SK-N-SH (cell line): ENCODE data around the gene TNRC6A. TPM values are rescaled to one million over a fixed set of nuclear protein-coding genes. Genes with fewer than 3 reads are reported as not detected.

Experiments used
- CTCF ChIA-PET: fragments of 300-600, 350-600 bp; formaldehyde crosslinking; extraction: SDS; loops from one replicate; lab custom pipeline; 2021; lab: Yijun Ruan, JAX
- POLR2A ChIA-PET: fragments of 350-600 bp; sonication (Branson Sonifier 250); formaldehyde crosslinking; extraction: SDS; loops from one replicate; lab custom pipeline; 2020; ENCODE audit warnings: antibody characterized with exemption, inconsistent platforms; lab: Yijun Ruan, JAX
- DNase-seq: peaks from one replicate; pipeline ENCODE4 v3.0.0; 2012
- H2AFZ ChIP-seq: fragments of 200-600 bp; sonication (generic); 2 replicates; pipeline ENCODE4 v1.8.1; 2016; ENCODE audit warnings: antibody characterized with exemption, mild to moderate bottlenecking, low read depth
- H3F3A ChIP-seq: fragments of 200-600 bp; sonication (generic); replicated peaks from 2 replicates; pipeline ENCODE3; 2016; ENCODE audit warnings: antibody characterized with exemption, mild to moderate bottlenecking; ENCODE audit not compliant: insufficient read depth
- H3K27ac ChIP-seq, 2 experiments: fragments of 200-500 bp in 1 of 2; fragments of 200-600 bp in 1 of 2; sonication (Bioruptor generic) in 1 of 2; sonication (generic), shearing (Covaris generic) in 1 of 2; 2 replicates each; pipeline versions ENCODE4 v1.5.1 to v1.6.1; 2014 to 2016; ENCODE audit warnings: low read depth in 2 of 2, inconsistent platforms in 1 of 2, low read length in 1 of 2, mild to moderate bottlenecking in 1 of 2, mixed read lengths in 1 of 2
- H3K27me3 ChIP-seq: fragments of 200-600 bp; sonication (generic), shearing (Covaris generic); 2 replicates; pipeline ENCODE4 v1.6.1; 2016; ENCODE audit warnings: mixed run types; ENCODE audit not compliant: insufficient read depth
- H3K36me3 ChIP-seq, 2 experiments: fragments of 200-500 bp in 1 of 2; fragments of 200-600 bp in 1 of 2; sonication (Bioruptor generic) in 1 of 2; sonication (generic) in 1 of 2; replicated peaks in 1 of 2; 2 replicates each; pipeline versions ENCODE3 to v1.5.1; 2014 to 2016; ENCODE audit warnings: low read length in 1 of 2, mild to moderate bottlenecking in 1 of 2; ENCODE audit not compliant: insufficient read depth in 2 of 2, control insufficient read depth in 1 of 2
- H3K4me1 ChIP-seq, 2 experiments: fragments of 200-500 bp in 1 of 2; fragments of 200-600 bp in 1 of 2; sonication (Bioruptor generic) in 1 of 2; sonication (generic), shearing (Covaris generic) in 1 of 2; 2 replicates each; pipeline versions ENCODE4 v1.5.1 to v1.6.1; 2014 to 2016; ENCODE audit warnings: low read depth in 1 of 2, low read length in 1 of 2, mixed run types in 1 of 2; ENCODE audit not compliant: insufficient read depth in 2 of 2, control insufficient read depth in 1 of 2
- H3K4me2 ChIP-seq: fragments of 200-600 bp; sonication (generic), shearing (Covaris generic); 2 replicates; pipeline ENCODE4 v1.6.1; 2017; ENCODE audit warnings: mixed run types
- H3K4me3 ChIP-seq, 2 experiments: fragments of 200-500 bp in 1 of 2; fragments of 200-600 bp in 1 of 2; sonication (Bioruptor generic) in 1 of 2; sonication (generic), shearing (Covaris generic) in 1 of 2; 2 replicates each; pipeline versions ENCODE4 v1.5.1 to v1.8.1; 2014 to 2016; ENCODE audit warnings: low read depth in 2 of 2, inconsistent platforms in 1 of 2, low read length in 1 of 2, mild to moderate bottlenecking in 1 of 2, mixed read lengths in 1 of 2, moderate library complexity in 1 of 2
- H3K79me2 ChIP-seq: fragments of 200-600 bp; sonication (generic); 2 replicates; pipeline ENCODE4 v1.8.1; 2017; ENCODE audit warnings: mild to moderate bottlenecking; ENCODE audit not compliant: insufficient read depth
- H3K9ac ChIP-seq: fragments of 200-600 bp; sonication (generic); 2 replicates; pipeline ENCODE4 v1.6.1; 2017; ENCODE audit warnings: mixed run types
- H3K9me2 ChIP-seq: fragments of 200-600 bp; sonication (generic); 2 replicates; pipeline ENCODE4 v1.6.1; 2017; ENCODE audit warnings: mixed run types
- H3K9me3 ChIP-seq: fragments of 200-600 bp; sonication (generic); 2 replicates; pipeline ENCODE4 v1.6.1; 2017; ENCODE audit warnings: mixed run types, mild to moderate bottlenecking, moderate library complexity
- H4K20me1 ChIP-seq: fragments of 200-600 bp; sonication (generic); 2 replicates; pipeline ENCODE4 v1.6.1; 2017; ENCODE audit warnings: mild to moderate bottlenecking, mixed run types; ENCODE audit not compliant: insufficient read depth
- CTCF ChIP-seq: fragments of 200-600 bp; sonication (generic); IDR thresholded peaks from 2 replicates; pipeline ENCODE4 v1.6.1; 2017; ENCODE audit warnings: antibody characterized with exemption, mild to moderate bottlenecking, moderate library complexity
- FOXM1 ChIP-seq: IDR thresholded peaks from 2 replicates; pipeline ENCODE4 v1.4.0; 2012; ENCODE audit warnings: low read depth, mild to moderate bottlenecking
- IRF3 ChIP-seq: fragments of 150-350 bp; IDR thresholded peaks from 2 replicates; pipeline ENCODE4 v1.6.1; 2016; ENCODE audit warnings: mild to moderate bottlenecking, low read depth, low read length
- JUND ChIP-seq: IDR thresholded peaks from 2 replicates; pipeline ENCODE4 v1.4.0; 2012
- MXI1 ChIP-seq: IDR thresholded peaks from 2 replicates; pipeline ENCODE4 v1.6.1; 2012; ENCODE audit warnings: mild to moderate bottlenecking, low read depth, low read length, improper control_type of control experiment
- NFIC ChIP-seq: IDR thresholded peaks from 2 replicates; pipeline ENCODE4 v1.4.0; 2012; ENCODE audit warnings: borderline replicate concordance
- POLR2AphosphoS5 ChIP-seq: IDR thresholded peaks from 2 replicates; pipeline ENCODE4 v1.6.1; 2012; ENCODE audit warnings: low read depth, low read length
- TEAD4 ChIP-seq: IDR thresholded peaks from 2 replicates; pipeline ENCODE4 v1.4.0; 2012; ENCODE audit warnings: mild to moderate bottlenecking, borderline replicate concordance; ENCODE audit not compliant: insufficient read depth
- USF1 ChIP-seq: IDR thresholded peaks from 2 replicates; pipeline ENCODE4 v1.4.0; 2012; ENCODE audit warnings: low read depth, borderline replicate concordance
- USF2 ChIP-seq: fragments of 150-350 bp; IDR thresholded peaks from 2 replicates; pipeline ENCODE4 v1.6.1; 2017; ENCODE audit warnings: antibody characterized with exemption, low read length, low read depth, borderline replicate concordance
- YY1 ChIP-seq: IDR thresholded peaks from 2 replicates; pipeline ENCODE4 v1.4.0; 2012; ENCODE audit warnings: low read depth, mild to moderate bottlenecking
- WGBS: methylation state at CpG from one replicate; pipeline ENCODE4 v1.1.6; 2017; ENCODE audit warnings: low lambda C conversion rate; 5-methylcytosine and 5-hydroxymethylcytosine counted together
- polyA plus RNA-seq, 3 experiments: library from polyadenylated mRNA; depleted of rRNA; stranded (reverse); fragments of >200 nt; gene quantifications; 2 replicates each; pipeline ENCODE4 v1.2.3, GENCODE V29; 2012

Gene TNRC6A
- polyA plus RNA-seq, 1 of the 3 experiments (the other 2 are of a cell fraction): 32.5 TPM

- no peak for TF ChIP-seq USF2
Measured at GRCh38 chr16:24820522-24820921, 91.1 kb downstream of the TNRC6A start (continued).

GRCh38 chr16:24821129-24821528 is 91.7 kb downstream of the TNRC6A start:
- peaks cover 64 to 93% of the 10 kb centered on the region in 2 experiments for H3K36me3 ChIP-seq

More at GRCh38 chr16:24821129-24821528, 91.7 kb downstream of the TNRC6A start:
- Histone ChIP-seq H3K79me2 (no peaks in the 10 kb centered on the region), H3K9ac (no peak overlapping the region), H3K4me3 (no peak overlapping the region), H3K9me3 (no peaks in the 10 kb centered on the region), H3F3A (peaks cover 5% of the 10 kb centered on the region), H3K9me2 (no peaks in the 10 kb centered on the region), H4K20me1 (no peaks in the 10 kb centered on the region), H2AFZ (no peak overlapping the region), H3K27me3 (no peaks in the 10 kb centered on the region), H3K27ac (peak overlapping the region in 1 of 2 experiments; percentile 34; a peak in 1 of 4 replicates), H3K4me2 (no peak overlapping the region), H3K4me1 (peaks cover 0 to 18% of the 10 kb centered on the region in 2 experiments; a peak in 1 of 4 replicates)
- no peak for TF ChIP-seq MXI1
- no peak for TF ChIP-seq FOXM1
- no peak for TF ChIP-seq POLR2AphosphoS5
- no peak for TF ChIP-seq CTCF
- TF ChIP-seq YY1: no peak
- no peak for TF ChIP-seq USF1
- TF ChIP-seq JUND: no peak
- no peak for TF ChIP-seq NFIC
- no peak for TF ChIP-seq IRF3
- TF ChIP-seq TEAD4: no peak
- DNase-seq: no peak
- ChIA-PET POLR2A (no interaction called here), CTCF (interaction anchor here (0.5 to 1.0 kb wide), 3 partner anchors 10 to 304 kb away, joined by 3 to 4 read pairs (median 3); no protein-coding TSS in a partner anchor)
- 90% methylated on average over 9 of the region's 9 CpGs for WGBS
